Fibroblast of peridontal ligament (primary cell): ENCODE measurements around the gene KCNMB1.

ENCODE experiments used
- DNase-seq: peaks from one replicate; pipeline ENCODE4 v3.0.0-alpha.2; 2010; ENCODE audit errors: extremely low read depth

Gene KCNMB1

DNA sequence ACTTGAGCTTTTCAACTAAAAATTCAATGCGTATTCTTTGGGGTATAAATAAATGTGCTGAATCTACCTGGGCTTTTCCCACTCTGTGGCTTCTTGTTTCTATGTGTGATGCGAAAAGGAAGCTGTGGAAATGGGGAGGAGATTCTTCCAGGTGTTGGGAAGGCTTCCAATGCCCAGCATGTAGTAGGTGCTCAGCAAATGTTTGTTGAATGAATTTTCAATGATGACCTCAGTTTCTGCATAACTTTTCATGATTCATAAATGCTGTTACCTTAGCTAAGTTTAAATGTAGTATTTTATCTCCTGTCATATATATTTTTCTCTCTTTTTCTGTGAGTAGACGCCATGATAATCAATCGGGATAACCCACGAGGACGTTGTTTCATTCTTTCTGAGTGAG lies 25.6 kb upstream of the KCNMB1 start:
- no peak for DNase-seq

DNA sequence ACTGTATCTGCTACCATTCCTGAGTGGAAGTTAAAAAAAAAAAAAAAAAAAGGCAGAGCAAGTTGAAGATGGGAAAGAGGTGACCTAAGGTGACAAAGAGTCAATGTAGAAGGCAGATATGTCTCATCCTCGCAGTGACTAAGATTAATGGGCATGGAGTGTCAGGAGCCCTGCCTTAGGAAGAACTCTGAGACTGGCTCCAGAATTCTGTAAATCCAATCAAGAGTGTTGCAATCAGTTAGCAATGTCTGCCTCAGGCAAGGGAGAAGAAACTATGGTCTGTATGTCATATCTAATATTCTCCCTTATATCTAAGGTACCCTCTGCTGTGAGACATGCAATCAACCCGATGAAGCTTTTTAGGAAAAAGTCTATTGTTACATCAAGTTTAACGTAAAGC lies 24.7 kb upstream of the KCNMB1 start:
- DNase-seq: no peak

DNA sequence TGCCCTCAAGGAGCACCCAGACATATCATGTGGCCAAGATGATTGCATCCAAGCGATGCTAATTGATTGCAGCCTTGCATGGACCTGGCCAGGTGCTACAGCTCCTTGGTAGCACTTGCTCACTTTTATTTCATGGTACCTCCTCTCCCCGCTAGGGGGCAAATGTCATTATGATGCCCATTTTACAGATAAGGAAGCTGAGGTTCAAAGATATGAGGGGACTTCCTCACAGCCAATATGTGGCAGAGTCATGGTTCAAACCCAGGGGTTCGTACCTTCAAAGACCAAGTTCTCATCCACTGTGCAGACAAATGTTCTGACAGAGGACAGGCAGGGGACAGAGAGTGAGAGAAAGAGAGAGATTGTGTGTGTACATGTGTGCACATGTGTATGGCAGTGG lies 21.9 kb upstream of the KCNMB1 start:
- DNase-seq: no peak

DNA sequence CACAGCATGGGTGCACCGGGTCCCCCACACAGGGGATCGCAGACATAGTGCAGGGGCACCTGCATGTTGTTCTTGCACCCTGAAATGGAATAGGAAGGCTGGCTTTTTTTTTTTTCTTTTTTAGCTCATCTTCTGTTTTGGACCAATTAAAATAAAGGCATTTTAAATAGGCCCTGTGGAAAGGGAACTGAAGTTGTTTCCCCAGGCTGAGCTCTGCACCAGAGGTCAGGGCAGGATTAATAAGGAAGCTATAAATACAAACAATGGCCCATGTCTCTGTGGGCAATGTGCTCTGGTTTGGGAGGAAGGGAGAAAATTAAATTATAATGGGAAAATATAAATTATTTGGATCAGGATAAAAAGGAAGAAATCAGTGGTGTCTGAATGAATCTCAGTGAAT lies 21.2 kb upstream of the KCNMB1 start:
- DNase-seq: no peak

DNA sequence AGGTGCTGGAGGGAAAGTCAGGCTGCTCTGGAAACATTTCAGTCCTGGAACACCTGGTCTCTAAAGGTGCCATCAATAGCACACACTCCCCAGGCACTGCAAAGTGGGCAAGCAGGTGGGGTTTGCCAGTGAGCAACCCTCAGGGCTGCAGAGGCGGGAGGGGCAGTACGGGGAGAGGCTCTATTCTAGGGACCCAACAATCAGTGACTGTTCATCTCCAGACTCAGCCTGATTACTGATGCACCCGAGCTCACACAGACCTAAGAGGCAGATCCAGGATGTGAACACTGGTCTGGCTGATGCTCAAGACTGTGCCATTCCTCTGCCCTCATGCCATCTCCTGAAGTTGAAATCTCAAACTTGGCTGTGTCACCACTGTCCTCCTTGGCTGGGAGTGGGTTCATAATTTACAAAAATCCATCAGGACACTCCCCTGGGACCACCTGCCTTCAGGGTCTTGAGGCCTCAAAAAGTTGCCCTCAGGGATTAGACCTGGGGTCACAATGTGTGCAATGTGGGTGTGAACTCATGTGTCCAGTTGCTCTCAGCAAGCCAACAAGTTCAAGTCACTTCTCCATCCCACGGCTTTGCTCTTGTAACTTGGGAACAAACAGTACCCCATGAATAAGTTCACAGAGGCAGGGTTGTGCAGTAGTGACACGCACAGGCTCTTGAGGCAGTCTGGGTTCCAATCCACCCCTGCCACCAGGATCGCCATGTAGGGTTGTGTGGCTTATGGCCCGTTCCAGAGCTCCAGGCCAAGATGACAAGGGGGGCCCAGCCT lies 19.9 kb upstream of the KCNMB1 start:
- DNase-seq: no peak

DNA sequence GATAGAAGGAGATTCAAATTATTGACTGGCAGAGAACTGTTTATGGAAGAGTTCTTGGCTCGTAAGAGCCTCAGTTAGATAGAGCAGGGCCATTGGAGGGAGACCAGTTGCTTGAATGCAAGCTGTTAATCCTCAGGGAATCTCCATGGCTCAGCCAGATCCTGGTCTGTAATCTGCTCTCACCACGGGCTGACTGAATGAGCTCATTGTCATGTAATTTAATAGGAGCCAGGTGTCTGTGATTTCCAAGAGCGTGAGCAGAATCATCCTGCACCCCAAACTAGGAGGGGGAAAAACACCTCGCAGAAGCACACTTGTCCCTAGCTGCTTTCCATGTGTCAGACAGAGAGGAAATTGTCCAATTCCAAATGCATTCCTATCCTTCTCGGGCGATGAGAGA lies 19.1 kb upstream of the KCNMB1 start:
- DNase-seq: no peak

DNA sequence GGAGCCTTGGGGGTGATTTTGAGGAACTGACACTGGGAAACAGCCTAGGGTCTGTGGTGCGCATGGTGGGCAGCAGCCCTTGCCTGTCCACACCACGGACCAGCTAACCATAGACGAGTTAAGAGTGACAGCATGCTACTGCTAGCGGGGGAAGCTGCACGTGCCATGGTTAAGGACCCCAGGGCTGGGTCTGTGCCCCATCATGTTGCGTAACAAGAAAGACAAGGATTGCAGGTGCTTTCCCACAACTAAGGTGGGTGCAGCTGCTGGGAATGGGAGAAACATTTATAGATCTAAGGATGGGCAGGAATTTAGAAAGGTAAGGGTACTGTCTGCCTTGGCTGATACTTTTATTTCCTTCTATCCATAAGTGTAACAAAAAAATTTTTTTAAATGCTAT lies 17.9 kb upstream of the KCNMB1 start:
- DNase-seq: no peak

DNA sequence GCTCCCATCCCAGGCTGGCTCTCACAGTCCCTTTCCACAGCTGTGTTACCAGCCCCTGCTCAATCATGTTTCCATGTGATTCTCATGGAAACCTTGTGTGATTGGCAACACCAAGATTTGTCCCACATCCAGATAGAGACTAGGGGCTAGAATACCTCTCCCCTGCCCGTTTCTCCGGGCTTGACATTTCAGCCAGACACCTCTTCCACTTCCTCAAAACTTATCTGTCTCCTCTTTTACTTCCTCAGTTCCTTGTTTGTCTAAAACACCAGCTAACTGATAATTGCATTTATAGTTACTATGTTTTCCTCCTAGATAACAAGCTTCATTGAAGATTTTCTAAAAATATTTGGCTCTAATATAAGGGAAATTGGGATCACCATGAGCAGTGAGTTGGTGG lies 16.6 kb upstream of the KCNMB1 start:
- no peak for DNase-seq

DNA sequence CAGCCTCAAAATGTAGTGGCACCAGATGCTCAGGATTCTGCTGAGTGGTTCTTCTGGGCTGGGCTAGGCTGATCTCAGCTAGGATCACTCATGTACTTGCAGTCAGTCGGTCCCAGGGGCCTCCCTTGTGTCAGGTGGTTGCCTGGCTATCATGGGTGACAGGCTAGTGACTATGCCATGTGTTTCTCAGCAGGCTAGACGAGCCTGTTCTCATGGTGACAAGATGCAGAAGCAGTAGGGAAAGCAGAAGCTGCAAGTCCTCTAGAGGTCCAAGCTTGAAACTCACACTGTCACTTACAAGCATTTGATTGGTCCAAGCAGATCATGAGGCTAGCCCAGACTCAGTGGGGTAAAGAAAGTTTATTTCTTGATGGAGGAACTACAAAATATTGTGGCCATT lies 15.2 kb upstream of the KCNMB1 start:
- DNase-seq: no peak

DNA sequence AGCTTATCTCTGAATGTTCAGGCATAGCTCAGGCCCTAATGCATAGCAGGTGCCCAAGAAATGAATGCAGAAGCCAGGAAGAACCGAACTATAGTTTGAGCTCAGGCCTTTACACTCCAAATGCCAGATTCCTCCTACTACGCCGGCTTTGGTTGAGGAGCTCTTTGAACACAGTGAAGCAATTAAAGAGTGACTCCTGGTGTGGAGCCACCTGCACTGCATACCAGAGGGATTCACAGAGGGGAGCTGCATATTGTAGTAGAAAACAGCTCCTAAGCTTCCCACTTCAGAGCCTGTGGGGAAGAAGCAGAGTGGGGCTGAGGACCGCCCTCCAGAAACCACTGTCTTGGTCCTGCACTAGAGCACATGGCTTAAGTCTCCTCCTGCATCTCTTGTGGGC lies 14.5 kb upstream of the KCNMB1 start:
- DNase-seq: no peak

DNA sequence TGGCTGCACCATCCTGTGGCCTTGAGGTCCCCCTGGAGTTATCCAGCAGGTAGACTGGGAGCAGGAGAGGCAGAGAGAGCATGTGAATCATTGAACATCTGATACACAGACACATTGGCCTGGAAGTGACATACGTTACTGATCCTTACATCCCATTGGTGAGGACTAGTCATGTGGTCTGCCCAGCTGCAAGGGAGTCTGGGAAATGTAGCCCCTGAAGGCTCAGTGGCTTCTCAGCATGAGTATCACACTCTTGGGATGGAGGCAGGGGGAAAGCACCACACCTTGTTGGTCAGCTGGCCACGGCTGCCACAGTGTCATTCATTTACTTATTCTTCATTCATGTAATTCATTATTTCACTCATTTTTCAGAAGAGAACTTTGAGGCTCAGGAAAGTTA lies 13.3 kb upstream of the KCNMB1 start:
- no peak for DNase-seq

DNA sequence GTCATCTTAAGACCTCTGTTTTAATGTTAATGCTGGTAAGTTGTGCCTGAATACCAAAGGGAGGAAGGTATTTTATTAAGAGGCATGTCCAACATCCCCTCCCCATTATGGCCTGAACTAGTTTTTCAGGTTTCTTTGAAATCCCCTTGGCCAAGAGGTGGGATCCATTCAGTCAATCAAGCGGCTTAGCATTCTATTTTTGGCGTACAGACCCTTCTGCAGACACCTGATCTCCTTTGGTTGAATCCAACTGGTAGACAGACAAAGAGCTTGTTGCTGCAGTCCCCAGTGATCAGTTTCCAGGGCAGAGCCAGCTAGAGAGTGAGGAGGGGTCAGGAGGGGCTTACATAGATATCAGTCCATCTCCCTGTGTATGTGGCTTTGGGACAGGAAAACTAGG lies 7.9 kb upstream of the KCNMB1 start:
- no peak for DNase-seq

DNA sequence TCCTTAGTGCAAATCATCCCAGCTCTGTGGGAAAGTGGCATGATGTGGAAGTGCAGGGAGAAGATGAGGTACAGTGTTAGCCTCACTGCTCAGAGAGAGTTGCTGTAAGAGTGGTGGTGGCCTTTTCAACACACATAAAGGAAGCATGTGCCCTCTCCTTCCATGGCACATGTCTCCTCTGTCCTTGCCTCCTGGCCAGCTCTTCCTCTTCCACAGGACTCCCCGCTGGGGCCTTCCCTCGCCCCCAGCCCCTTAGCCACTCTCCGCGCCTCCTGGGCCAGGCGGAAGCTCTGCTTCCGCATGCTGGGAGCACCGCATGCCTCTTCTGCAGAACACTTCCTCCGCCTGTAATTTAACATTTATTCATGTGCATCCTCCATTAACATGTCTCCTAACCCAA lies 4.8 kb upstream of the KCNMB1 start:
- no peak for DNase-seq

DNA sequence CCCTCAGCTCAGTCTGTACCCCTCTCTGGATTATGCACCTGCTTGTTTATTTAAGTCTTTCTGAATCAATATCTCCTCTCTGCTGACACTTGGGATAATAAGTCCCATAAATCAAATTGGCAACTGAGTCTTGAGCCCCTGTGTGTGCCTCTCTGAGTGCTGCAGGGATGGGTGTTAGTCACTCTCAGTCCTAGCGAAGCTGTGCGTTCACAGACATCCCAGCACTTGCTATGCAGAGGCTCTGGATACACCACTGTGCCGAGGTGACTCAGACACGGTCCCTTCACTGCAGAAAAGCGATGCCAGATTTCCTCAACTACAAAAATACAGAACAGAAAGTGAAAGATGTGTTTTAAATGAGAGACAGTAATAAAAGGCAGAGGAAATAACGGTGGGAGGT lies 4.1 kb upstream of the KCNMB1 start:
- no peak for DNase-seq

DNA sequence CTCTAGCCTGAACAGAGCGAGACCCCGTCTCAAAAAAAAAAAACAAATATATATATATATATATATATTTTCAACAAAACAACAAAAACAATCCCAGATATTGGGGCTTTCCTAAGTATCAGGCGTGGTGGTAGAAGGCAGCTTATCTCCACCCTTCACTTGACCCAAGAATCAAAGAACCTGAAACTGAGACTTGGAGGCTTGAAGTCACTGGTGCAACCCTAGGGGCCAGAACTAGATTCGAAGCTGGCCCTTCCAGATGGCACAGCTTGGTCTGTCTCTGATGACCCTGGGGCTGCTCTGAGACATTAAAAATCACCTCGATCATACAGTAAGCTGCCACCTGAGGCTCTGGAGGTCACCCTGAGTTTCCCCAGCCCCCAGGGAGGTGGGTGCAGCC lies 1.3 kb upstream of the KCNMB1 start:
- no peak for DNase-seq

DNA sequence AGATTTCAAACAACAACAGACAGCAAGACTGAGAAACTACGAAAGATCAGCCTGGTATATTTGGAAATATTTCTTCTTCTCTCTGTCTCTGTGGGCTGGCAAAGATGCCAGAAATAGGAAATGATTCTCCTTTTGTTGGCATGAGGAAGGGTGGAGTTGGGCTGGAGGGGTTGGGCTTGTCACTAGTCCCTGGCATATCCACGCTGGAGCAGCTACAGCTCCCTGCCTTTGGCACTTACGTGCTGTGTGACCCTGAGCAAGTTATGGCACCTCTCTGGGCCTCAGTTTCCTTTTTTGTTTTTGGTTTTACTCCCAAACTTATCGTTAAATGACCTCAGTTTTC lies 354 bp upstream of the KCNMB1 start:
- DNase-seq: no peak

DNA sequence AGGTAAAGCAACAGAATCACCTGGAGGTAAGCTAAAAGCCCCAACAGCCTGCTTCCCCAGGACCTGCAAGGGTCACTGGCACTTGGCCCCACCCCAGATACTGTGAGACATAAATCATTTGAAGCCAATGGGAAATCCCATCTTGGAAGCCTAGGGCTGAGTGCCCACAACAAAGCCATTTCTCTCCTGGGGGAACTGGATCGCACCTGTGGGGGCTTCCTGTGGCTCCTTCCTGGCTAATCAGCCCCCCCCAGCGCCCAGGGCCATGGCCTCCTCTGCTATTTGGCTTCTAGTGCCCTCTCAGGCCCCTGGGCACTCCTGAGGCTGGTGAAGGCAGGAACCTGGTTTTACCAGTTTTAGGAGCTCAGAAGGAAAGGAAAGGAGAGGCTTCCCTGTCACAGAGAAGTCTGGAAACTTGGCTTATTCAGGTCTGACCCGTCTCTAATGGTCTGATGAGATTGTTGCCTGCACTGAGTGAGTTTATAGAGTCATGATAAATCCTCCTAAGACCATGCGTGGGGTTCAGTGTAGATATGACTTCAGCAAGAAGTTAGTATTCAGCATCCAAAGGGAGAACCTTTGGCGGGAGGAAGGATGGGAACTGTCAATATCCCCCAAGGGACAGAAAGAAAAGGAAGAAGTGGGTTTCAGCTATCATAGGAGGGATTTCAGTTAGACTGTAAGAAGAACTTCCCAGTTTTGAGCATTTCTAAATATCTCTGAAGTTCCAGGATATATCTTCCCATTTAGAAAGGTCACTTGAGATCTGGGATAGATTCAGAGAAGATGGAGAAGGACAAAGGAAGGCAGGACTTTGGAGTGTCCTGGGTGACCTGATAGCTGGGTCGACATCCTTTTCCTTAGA lies 1.2 kb downstream of the KCNMB1 start:
- DNase-seq: no peak

DNA sequence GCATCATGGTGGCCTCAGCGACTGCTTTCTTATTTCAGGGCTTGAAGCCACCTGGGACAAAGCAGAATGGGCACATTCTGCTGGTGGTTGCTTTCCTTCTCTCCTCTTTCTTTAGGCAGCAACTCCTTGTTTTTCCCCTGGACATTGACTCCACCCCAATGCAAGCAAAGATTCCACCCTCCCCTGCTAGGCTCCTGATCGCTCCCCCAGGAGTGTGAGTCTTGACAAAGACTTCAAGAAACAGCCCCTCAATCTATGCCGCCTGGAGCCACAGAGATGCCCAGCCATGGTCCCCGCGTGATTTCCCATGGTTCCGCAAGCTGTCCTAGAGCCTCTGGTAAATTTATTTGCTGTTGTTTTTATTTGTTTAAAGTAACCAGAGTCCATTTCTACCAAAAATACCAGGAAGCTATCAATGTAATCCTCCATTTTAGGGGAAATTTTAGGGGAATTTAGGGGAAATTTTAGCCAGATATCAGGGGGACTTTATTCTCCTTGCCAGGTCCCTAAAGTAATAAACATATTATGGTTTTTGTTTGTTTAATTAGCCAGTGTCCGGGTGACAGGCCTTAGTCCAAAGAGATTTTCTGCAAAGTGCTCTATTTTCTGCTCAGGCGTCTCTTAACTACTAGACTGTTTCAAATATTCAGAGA lies 2.3 kb downstream of the KCNMB1 start:
- DNase-seq: no peak

DNA sequence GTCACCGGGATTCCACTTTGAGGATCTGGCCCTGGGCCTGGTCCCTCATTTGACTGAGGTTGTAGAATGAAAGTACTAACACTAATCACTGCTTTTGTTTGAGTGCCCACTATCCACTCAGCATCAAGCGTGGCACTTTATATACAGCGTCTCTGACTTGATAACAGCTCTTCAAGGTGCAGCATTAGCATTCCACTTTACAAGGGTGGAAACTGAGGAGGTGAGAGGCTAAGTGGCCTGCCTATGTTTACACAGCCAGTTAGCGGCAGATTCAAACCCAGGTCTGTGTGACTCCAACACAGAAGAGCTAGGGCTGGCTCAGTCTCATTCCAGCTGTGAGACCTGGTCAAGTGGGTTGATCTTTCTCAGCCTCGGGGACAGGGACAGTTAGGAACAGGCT lies 5.9 kb downstream of the KCNMB1 start:
- no peak for DNase-seq

DNA sequence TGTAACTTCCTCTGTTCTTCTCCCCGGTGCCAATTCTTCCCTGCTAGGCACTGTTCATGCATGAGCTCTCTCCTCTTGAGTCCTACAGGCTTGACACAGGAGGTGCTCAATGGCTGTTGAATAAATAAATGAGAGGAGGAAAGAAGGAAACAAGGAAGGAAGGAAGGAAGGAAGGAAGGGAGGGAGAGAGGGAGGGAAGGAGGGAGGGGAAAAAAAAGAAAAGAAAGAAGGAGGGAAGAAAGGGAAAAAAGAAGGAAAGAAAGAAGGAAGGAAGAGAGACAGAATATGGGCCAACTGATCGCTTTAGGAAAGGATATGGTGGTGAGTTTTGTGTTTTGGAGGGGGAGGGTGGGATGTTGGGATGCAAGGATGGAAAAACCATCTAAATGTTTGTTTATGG lies 6.4 kb downstream of the KCNMB1 start:
- DNase-seq: no peak

DNA sequence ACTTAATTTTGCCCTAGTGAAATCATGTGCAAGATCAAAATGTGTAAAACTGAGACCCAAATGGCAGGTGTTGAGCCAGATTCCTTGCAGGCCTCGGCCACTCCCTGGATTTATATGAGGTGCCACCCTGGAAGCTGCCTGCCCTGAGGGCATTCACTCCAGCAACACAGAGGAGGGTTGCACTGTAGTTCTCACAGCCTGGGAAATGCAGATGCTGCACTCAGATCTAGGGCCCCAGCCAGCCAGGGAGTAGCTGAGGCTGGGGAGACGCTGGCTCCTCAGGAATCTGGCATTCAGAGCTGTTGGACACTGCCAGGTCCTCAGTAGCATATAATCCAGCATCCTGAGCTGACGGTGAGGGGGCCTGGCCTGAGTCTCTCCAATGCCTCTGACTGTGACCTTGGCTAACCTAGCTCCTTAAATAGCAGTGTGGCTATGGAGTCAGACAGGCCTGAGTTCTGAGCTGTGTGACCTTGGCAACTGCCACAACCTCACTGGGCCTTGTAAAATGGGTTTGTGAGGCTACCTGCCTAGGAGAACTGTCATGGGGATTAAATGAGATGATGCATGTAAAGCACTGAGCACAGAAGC lies 8.7 kb downstream of the KCNMB1 start:
- DNase-seq: no peak

DNA sequence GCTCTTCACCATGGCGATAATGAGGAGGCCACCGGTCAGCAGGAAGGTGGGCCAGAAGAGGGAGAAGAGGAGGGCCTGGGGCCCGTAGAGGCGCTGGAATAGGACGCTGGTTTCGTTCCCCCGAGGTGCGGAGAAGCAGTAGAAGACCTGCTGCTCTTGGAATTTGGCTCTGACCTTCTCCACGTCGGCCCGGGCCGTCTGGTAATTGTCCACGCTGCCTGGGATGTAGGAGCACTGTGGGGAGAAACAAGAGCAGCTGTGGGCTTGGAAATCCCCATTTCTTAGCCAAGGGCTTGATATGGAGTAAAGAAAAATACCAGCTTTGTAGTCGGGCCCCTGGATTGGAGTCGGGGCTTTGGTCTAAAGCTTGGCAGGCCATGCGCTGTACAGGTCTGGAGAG lies 10.4 kb downstream of the KCNMB1 start:
- no peak for DNase-seq

DNA sequence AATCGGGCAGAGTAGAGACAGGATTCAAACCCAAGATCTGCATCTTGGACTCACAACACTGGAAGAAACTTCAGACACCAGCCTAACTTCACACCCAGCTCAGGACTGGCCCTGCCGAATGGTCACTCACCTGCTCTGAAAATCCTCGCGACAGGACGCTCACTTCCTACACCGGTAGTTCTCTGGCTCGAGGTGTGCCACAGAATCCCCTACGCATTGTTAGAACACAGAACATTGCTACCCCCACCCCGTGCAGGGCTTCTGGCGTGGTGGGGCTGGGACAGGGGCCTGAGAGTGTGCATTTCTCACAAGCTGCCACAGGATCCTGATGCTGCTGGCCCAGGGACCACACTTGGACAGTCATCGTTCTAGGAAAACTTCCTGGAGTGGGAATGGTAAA lies 12.1 kb downstream of the KCNMB1 start:
- DNase-seq: no peak
